Endothelial cell (in vitro differentiated cells): ENCODE data around the gene NFATC2. TPM values are rescaled to one million over a fixed set of nuclear protein-coding genes. Genes with fewer than 3 reads are reported as not detected.

Source experiments
- DNase-seq: peaks from one replicate; pipeline ENCODE4 v3.0.0; 2021; ENCODE audit warnings: low spot score
- H3K27ac Mint-ChIP-seq: one replicate; pipeline ENCODE4 v1.8.0; 2021; ENCODE audit warnings: mixed read lengths, inconsistent platforms; ENCODE audit not compliant: unreplicated experiment
- H3K27me3 Mint-ChIP-seq: one replicate; pipeline ENCODE4 v1.8.0; 2021; ENCODE audit warnings: mild to moderate bottlenecking, moderate library complexity, mixed read lengths, inconsistent platforms; ENCODE audit not compliant: unreplicated experiment
- H3K36me3 Mint-ChIP-seq: one replicate; pipeline ENCODE4 v1.8.0; 2021; ENCODE audit warnings: mild to moderate bottlenecking, low read depth, mixed read lengths, inconsistent platforms; ENCODE audit not compliant: unreplicated experiment
- H3K4me1 Mint-ChIP-seq: one replicate; pipeline ENCODE4 v1.8.0; 2021; ENCODE audit warnings: mild to moderate bottlenecking, mixed read lengths, inconsistent platforms; ENCODE audit not compliant: unreplicated experiment
- H3K4me3 Mint-ChIP-seq: one replicate; pipeline ENCODE4 v1.8.0; 2021; ENCODE audit warnings: mild to moderate bottlenecking, mixed read lengths, inconsistent platforms; ENCODE audit not compliant: unreplicated experiment
- H3K9me3 Mint-ChIP-seq: one replicate; pipeline ENCODE4 v1.8.0; 2021; ENCODE audit warnings: mixed read lengths, inconsistent platforms; ENCODE audit not compliant: unreplicated experiment
- CTCF ChIP-seq: fragments of 200-600 bp; sonication (generic); IDR thresholded peaks from one replicate; pipeline ENCODE4 v1.5.0; 2021; ENCODE audit warnings: antibody characterized with exemption; ENCODE audit not compliant: unreplicated experiment
- total RNA-seq: library from RNA; stranded (reverse); fragmentation: NEBNext Ultra II Directional; extraction: Animal tissue kit (Norgen Biotek cat#: 25700); gene quantifications from one replicate; pipeline ENCODE4 v1.2.1, GENCODE V29; 2021; ENCODE audit not compliant: unreplicated experiment

The NFATC2 gene
- total RNA-seq, 1 donor from 2014 or later = 3.5 TPM

- no peak overlapping the region for H3K4me3 Mint-ChIP-seq
- DNase-seq = no peak
- no peak for TF ChIP-seq CTCF
- no peaks in the 10 kb centered on the region for H3K4me1 Mint-ChIP-seq
- H3K27me3 Mint-ChIP-seq = peaks cover 3% of the 10 kb centered on the region
- H3K27ac Mint-ChIP-seq = no peak overlapping the region
- no peaks in the 10 kb centered on the region for H3K9me3 Mint-ChIP-seq
- peaks cover 3% of the 10 kb centered on the region for H3K36me3 Mint-ChIP-seq
Measured at GRCh38 chr20:51511861-51512619, 30.5 kb downstream of the NFATC2 start.

GRCh38 chr20:51510936-51511605 is 31.4 kb downstream of the NFATC2 start:
- no peak overlapping the region for H3K27ac Mint-ChIP-seq
- DNase-seq = no peak
- H3K36me3 Mint-ChIP-seq = peaks cover 3% of the 10 kb centered on the region
- H3K9me3 Mint-ChIP-seq = no peaks in the 10 kb centered on the region
- no peaks in the 10 kb centered on the region for H3K4me1 Mint-ChIP-seq
- H3K4me3 Mint-ChIP-seq = peak overlapping the region; percentile 5
- no peak for TF ChIP-seq CTCF
- H3K27me3 Mint-ChIP-seq = peaks cover 4% of the 10 kb centered on the region

DNA sequence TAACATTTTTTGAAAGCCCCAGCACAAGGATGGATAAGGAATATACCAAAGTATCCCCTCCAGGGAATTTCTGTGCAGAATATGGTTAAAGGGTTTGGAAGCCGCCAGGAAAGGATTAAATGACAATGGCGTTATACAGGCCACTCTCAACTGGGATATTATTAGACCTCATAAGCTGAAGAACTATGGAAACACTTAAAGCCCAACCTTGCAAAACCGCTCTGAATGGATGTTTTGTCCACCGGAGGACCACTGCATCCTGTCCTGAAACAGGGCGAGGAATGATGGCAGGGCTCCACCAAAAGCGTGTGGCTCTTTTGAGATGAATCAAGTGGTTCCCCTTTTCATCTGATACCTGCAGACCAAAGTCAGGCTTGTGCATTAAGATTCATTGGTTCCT is 32.4 kb downstream of the NFATC2 start:
- DNase-seq = no peak
- H3K27me3 Mint-ChIP-seq = peaks cover 4% of the 10 kb centered on the region
- no peak for TF ChIP-seq CTCF
- peaks cover 3% of the 10 kb centered on the region for H3K36me3 Mint-ChIP-seq
- no peaks in the 10 kb centered on the region for H3K4me1 Mint-ChIP-seq
- H3K4me3 Mint-ChIP-seq = no peak overlapping the region
- H3K27ac Mint-ChIP-seq = no peak overlapping the region
- H3K9me3 Mint-ChIP-seq = no peaks in the 10 kb centered on the region

- Mint-ChIP-seq H3K36me3 (peaks cover 3% of the 10 kb centered on the region), H3K4me1 (no peaks in the 10 kb centered on the region), H3K9me3 (no peaks in the 10 kb centered on the region), H3K27me3 (peaks cover 4% of the 10 kb centered on the region), H3K27ac (no peak overlapping the region), H3K4me3 (no peak overlapping the region)
- TF ChIP-seq CTCF = no peak
- no peak for DNase-seq
Measured at GRCh38 chr20:51509208-51509607, 33.3 kb downstream of the NFATC2 start.

DNA sequence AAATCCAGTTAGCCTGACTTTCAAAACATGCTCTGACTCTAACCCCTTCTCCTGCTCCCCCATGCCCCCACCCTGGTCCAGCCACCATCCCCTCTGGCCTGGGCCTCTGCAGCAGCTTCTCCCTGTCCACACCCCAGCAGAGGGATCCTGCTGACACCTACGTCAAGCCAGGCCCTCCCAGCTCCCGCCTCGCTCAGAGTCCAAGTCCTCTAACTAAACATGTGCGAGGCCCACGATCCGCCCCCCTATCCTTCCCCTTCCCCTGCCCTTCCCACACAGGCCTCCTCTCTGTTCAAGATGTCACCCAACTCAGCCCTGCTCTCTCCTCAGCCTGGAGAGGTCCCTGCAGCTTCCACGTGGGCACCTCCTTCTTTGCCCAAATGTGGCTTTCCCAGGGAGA is 33.7 kb downstream of the NFATC2 start:
- Mint-ChIP-seq H3K4me1 (no peaks in the 10 kb centered on the region), H3K4me3 (no peak overlapping the region), H3K36me3 (peaks cover 3% of the 10 kb centered on the region), H3K27me3 (peaks cover 4% of the 10 kb centered on the region), H3K9me3 (no peaks in the 10 kb centered on the region), H3K27ac (no peak overlapping the region)
- TF ChIP-seq CTCF = no peak
- DNase-seq = no peak
